ENCODE data around the gene GPRC6A.
"Not testable (repeated sequence)": the region's sequence is repeated elsewhere in the genome, so short reads cannot be mapped to it uniquely, and the experiment has no call there.

The GPRC6A gene

GRCh38 chr6:116828983-116829382 lies at the start of gene GPRC6A:
Gene GPRC6A, minus strand, starts transcription at chr6:116829083. Its CDS starts 70 bp downstream, at chr6:116829013.
- DNase-seq: no peak

GRCh38 chr6:116877743-116878142 lies 48.9 kb upstream of the GPRC6A start:
- DNase-seq: no peak

GRCh38 chr6:116876635-116877611 lies 48.0 kb upstream of the GPRC6A start, which contains the start of gene RFX6:
Gene RFX6, plus strand, starts transcription at chr6:116877242. Its CDS starts 34 bp downstream, at chr6:116877276.
- no peak for DNase-seq

GRCh38 chr6:116876107-116876506 lies 47.2 kb upstream of the GPRC6A start:
- no peak for DNase-seq

GRCh38 chr6:116872771-116873170 lies 43.9 kb upstream of the GPRC6A start:
- DNase-seq: no peak

- no peak for DNase-seq
Measured at GRCh38 chr6:116866281-116866871, 37.5 kb upstream of the GPRC6A start.

- DNase-seq: no peak
Measured at GRCh38 chr6:116859264-116859663, 30.4 kb upstream of the GPRC6A start.

- DNase-seq: no peak
Measured at GRCh38 chr6:116858060-116858459, 29.2 kb upstream of the GPRC6A start.

- DNase-seq: peak; percentile 10 to 25
Measured at GRCh38 chr6:116847227-116847626, 18.3 kb upstream of the GPRC6A start.

- DNase-seq: no peak
Measured at GRCh38 chr6:116842459-116842858, 13.6 kb upstream of the GPRC6A start.

GRCh38 chr6:116840091-116840490 lies 11.2 kb upstream of the GPRC6A start:
- DNase-seq: no peak

GRCh38 chr6:116836606-116837342 lies 7.9 kb upstream of the GPRC6A start:
- no peak for DNase-seq

- not testable (repeated sequence) for DNase-seq
Measured at GRCh38 chr6:116834526-116834925, 5.6 kb upstream of the GPRC6A start.

- no peak for DNase-seq
Measured at GRCh38 chr6:116827561-116828240, 1.2 kb downstream of the GPRC6A start.

GRCh38 chr6:116816336-116816735 lies 12.5 kb downstream of the GPRC6A start:
- DNase-seq: not testable (repeated sequence)

GRCh38 chr6:116812051-116812650 lies 16.7 kb downstream of the GPRC6A start:
- DNase-seq: no peak

GRCh38 chr6:116801971-116802370 lies 26.9 kb downstream of the GPRC6A start:
- DNase-seq: no peak

GRCh38 chr6:116799945-116800344 lies 28.9 kb downstream of the GPRC6A start:
- no peak for DNase-seq

- DNase-seq: no peak
Measured at GRCh38 chr6:116797585-116797984, 31.3 kb downstream of the GPRC6A start.

- no peak for DNase-seq
Measured at GRCh38 chr6:116793224-116793623, 35.7 kb downstream of the GPRC6A start.

GRCh38 chr6:116783852-116784251 lies 45.0 kb downstream of the GPRC6A start:
- DNase-seq: no peak

- peak in 1 of 2 experiments; percentile 39 for DNase-seq
Measured at GRCh38 chr6:116779573-116780164, 49.2 kb downstream of the GPRC6A start.
